ENCODE data around the gene LGALSL.

- TF ChIP-seq EZH2 (IDR thresholded peaks at IDR 0.05; ENCODE audit: insufficient read depth, poor library complexity, severe bottlenecking): no peak
- TF ChIP-seq EZH2phosphoT487 (IDR thresholded peaks at IDR 0.05; ENCODE audit: insufficient read depth, low read depth): no peak
Measured at GRCh38 chr2:64474636-64475035, 20.7 kb downstream of the LGALSL start.

All from GM23248 (cell line).